Thyroid gland (tissue), 4 donors: ENCODE data around the gene PRKAA2. TPM values are rescaled to one million over a fixed set of nuclear protein-coding genes. Genes with fewer than 3 reads are reported as not detected.
A peak's percentile ranks its signal among the peaks of the same experiment; 100 is the strongest.

Source experiments
- DNase-seq, 2 donors: peaks; one replicate each; pipeline ENCODE4 v3.0.0-alpha.2; 2019
- H3K27ac ChIP-seq, 3 donors: fragments of 200-600 bp; sonication (generic); 1 replicate in 2 of 3; 2 replicates in 1 of 3; pipeline ENCODE4 v1.5.1; 2016 to 2019; ENCODE audit warnings: mild to moderate bottlenecking in 1 of 3, moderate library complexity in 1 of 3
- H3K27me3 ChIP-seq: fragments of 200-600 bp; sonication (generic); one replicate; pipeline ENCODE4 v1.5.1; 2019
- H3K36me3 ChIP-seq, 2 donors: fragments of 200-600 bp; sonication (generic); one replicate each; pipeline ENCODE4 v1.5.1; 2016 to 2019
- H3K4me1 ChIP-seq, 2 donors: fragments of 200-600 bp; sonication (generic); one replicate each; pipeline ENCODE4 v1.5.1; 2017 to 2019
- H3K4me3 ChIP-seq, 3 donors: fragments of 200-600 bp; sonication (generic); replicated peaks in 1 of 3; 1 replicate in 2 of 3; 2 replicates in 1 of 3; pipeline ENCODE4 v1.5.1; 2016; ENCODE audit warnings: mild to moderate bottlenecking in 1 of 3
- H3K9me3 ChIP-seq: fragments of 200-600 bp; sonication (generic); one replicate; pipeline ENCODE4 v1.5.1; 2017
- POLR2A ChIP-seq, 2 donors: fragments of 450-650 bp; IDR thresholded peaks; one replicate each; pipeline ENCODE4 v1.6.1; 2017; ENCODE audit warnings: antibody characterized with exemption in 2 of 2, mild to moderate bottlenecking in 2 of 2, moderate library complexity in 1 of 2
- WGBS, 2 donors: methylation state at CpG; one replicate each; pipeline ENCODE4 v1.1.5; 2017; 5-methylcytosine and 5-hydroxymethylcytosine counted together
- intact Hi-C: fragments of 100-400 bp; cut with DNase I; formaldehyde crosslinking; loops from one replicate; pipeline ENCODE4 v1.15.1; 2023
- total RNA-seq, 4 donors: library from RNA; depleted of rRNA; stranded (reverse); fragments of >200 nt; gene quantifications; one replicate each; pipeline ENCODE4 v1.2.3, GENCODE V29; 2016
- TF ChIP-seq, protein P1 (sequence below), 6 experiments: fragments of 200-600 bp in 3 of 6; fragments of 450-650 bp in 3 of 6; sonication (generic) in 3 of 6; IDR thresholded peaks; one replicate each; pipeline ENCODE4 v1.5.1; 2016 to 2019; ENCODE audit warnings: antibody characterized with exemption in 6 of 6, mild to moderate bottlenecking in 2 of 6, inconsistent platforms in 1 of 6, moderate library complexity in 1 of 6

PRKAA2 gene
- total RNA-seq, 4 donors from 2014 or later = 10.4 to 16.5 (median 14.3) TPM

DNA sequence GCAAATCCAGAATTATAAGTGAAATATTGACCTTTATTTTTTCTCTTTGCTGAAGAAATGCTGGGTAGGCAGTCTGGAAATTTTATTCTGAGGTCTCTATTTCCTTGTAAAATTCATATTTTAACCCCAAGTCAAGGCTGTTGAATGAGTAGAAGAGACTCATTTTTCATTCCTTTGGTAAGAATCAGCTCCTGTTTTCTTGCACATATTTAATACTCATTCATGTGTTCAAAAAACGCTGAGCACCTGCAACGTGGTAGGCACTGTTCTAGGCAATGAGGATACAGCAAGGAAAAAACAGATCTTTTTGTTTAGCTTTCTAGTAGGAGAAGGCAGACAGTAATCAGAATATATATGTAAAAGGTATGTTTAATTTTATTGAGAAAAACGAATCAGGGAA, 1.5 kb downstream of the PRKAA2 start:
- 32 to 50% methylated on average over 3 of the region's 3 CpGs for WGBS, 2 donors
- H3K27ac ChIP-seq = peak overlapping the region in 2 of 3 donors; percentile 52 to 64
- no peaks in the 10 kb centered on the region for H3K27me3 ChIP-seq
- peaks cover 10 to 19% of the 10 kb centered on the region in 2 donors for H3K4me1 ChIP-seq
- H3K4me3 ChIP-seq = no peak overlapping the region
- DNase-seq = no peak
- no peaks in the 10 kb centered on the region for H3K36me3 ChIP-seq
- intact Hi-C loops = no loop called here
- TF ChIP-seq, protein P1, sequence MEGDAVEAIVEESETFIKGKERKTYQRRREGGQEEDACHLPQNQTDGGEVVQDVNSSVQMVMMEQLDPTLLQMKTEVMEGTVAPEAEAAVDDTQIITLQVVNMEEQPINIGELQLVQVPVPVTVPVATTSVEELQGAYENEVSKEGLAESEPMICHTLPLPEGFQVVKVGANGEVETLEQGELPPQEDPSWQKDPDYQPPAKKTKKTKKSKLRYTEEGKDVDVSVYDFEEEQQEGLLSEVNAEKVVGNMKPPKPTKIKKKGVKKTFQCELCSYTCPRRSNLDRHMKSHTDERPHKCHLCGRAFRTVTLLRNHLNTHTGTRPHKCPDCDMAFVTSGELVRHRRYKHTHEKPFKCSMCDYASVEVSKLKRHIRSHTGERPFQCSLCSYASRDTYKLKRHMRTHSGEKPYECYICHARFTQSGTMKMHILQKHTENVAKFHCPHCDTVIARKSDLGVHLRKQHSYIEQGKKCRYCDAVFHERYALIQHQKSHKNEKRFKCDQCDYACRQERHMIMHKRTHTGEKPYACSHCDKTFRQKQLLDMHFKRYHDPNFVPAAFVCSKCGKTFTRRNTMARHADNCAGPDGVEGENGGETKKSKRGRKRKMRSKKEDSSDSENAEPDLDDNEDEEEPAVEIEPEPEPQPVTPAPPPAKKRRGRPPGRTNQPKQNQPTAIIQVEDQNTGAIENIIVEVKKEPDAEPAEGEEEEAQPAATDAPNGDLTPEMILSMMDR (IDR thresholded peaks at IDR 0.05) = no peak
- no peak for TF ChIP-seq POLR2A (IDR thresholded peaks at IDR 0.05)
- no peaks in the 10 kb centered on the region for H3K9me3 ChIP-seq

DNA sequence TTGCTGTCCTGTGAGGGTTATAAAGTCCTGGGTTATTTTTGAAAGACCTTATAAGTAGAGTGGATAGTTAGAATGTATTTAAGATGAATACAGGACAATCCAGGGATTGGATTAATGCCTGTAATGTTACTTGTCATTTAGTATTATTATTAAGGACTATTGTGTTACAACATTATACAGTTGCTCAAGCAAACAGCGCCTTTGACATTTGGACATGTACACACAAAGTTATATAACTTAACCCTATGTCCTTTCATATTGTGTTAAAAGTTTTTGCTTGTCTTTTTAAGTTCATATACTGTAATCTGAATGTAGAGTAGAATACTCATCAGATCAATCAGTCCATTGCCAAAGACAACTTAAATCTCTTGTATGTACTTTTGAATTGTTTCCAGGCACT, 2.0 kb downstream of the PRKAA2 start:
- TF ChIP-seq, protein P1 (IDR thresholded peaks at IDR 0.05) = no peak
- TF ChIP-seq POLR2A (IDR thresholded peaks at IDR 0.05) = no peak
- WGBS, 2 donors = 88 to 96% methylated on average over 1 of the region's 1 CpG
- Histone ChIP-seq H3K9me3 (no peaks in the 10 kb centered on the region), H3K4me1 (peaks cover 10 to 19% of the 10 kb centered on the region in 2 donors), H3K36me3 (no peaks in the 10 kb centered on the region), H3K27ac (peak overlapping the region in 1 of 3 donors; percentile 64), H3K27me3 (no peaks in the 10 kb centered on the region), H3K4me3 (no peak overlapping the region)
- no peak for DNase-seq
- intact Hi-C loops = no loop called here

DNA sequence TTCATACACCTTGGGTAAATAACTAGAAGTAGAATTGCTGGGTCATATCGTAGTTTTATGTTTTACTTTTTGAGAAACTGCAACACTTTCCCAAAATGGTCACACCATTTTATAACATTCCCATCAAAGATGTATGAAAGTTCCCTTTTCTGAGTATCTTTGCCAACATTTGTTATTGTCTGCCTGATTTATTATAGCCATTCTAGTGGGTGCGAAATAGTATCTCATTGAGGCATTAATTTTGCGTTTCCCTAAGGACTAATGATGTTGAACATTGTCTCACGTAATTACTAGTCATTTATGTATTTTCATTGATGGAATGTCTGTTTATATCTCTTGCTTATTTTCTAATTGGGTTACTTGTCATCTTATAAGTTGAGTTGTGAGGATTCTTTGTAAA, 3.4 kb downstream of the PRKAA2 start:
- DNase-seq = no peak
- Histone ChIP-seq H3K36me3 (no peaks in the 10 kb centered on the region), H3K27me3 (no peaks in the 10 kb centered on the region), H3K27ac (no peak overlapping the region), H3K9me3 (no peaks in the 10 kb centered on the region), H3K4me3 (no peak overlapping the region), H3K4me1 (peaks cover 10 to 19% of the 10 kb centered on the region in 2 donors)
- TF ChIP-seq, protein P1 (IDR thresholded peaks at IDR 0.05) = no peak
- no peak for TF ChIP-seq POLR2A (IDR thresholded peaks at IDR 0.05)
- intact Hi-C loops = no loop called here
- 70 to 85% methylated on average over 4 of the region's 4 CpGs for WGBS, 2 donors

DNA sequence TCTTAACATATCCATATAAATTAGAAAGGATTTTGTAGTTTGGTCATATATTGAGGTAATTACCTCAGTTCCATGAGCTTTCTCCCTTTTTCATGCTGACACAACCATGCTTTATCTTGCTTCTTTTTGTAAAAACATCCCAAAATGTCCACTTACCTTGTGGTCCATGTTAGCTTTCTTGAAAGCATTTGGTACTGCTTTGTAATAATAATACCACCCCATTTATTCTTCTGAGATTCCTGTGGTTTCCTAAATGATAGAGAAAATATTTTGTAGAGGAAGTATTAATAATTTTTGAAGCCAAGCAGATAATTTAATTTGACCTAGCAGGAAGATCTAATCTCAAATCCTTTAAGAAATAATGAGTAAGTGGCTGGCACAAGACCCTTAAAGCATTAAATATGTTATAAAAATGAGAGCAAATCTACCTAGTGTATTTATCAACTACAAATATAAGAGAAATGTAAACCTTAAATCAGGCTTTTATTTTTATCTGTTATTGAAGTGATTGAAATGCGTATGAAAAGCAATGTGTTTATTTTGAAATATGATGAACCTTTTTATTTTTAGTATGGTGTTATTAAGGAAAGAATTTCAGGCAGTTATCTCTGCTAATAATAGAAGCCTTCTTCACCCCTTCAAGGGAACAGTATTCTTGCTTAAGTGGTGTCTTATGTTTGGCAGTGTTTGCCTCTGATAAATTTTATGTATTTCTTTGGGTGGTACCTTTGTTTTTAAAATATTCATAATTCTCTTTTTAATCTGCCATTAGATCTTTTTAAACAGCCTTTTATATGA, 9.2 kb downstream of the PRKAA2 start:
- intact Hi-C loops = no loop called here
- no peaks in the 10 kb centered on the region for H3K36me3 ChIP-seq
- DNase-seq = no peak
- H3K4me1 ChIP-seq = no peaks in the 10 kb centered on the region
- no peak for TF ChIP-seq POLR2A (IDR thresholded peaks at IDR 0.05)
- TF ChIP-seq, protein P1 (IDR thresholded peaks at IDR 0.05) = no peak
- H3K4me3 ChIP-seq = no peak overlapping the region
- no peak overlapping the region for H3K27ac ChIP-seq
- H3K9me3 ChIP-seq = no peaks in the 10 kb centered on the region
- 76 to 80% methylated on average over 1 of the region's 1 CpG for whole genome bisulfite sequencing, 2 donors
- H3K27me3 ChIP-seq = no peaks in the 10 kb centered on the region

DNA sequence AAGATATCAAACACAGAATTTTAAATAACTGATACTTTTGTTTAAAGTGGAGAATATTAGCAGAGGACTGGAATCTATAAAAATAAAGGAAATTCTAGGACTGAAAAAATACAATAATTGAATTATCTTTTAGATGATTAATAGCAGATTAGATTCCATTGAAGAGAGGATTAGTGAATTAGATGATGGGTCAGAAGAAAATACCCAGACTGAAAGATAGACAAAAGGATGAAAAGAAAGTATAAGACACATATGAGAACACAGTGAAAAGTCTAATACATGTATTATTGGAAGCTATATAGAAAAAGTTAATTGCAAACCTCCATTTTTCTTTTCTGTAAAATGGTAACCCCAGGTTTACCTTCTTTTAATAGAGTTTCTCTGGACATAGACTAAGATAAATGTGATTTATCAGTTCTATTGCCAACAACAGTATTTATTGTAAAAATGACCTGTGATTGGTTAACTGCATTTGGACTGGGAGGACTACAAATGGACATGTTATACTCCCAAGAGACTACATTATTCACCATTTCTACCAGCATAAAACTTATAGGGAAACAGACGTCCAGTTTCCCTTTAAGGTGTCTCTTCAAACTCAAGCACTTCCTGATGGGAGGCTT, 11.0 kb downstream of the PRKAA2 start:
- 86 to 90% methylated on average over 1 of the region's 1 CpG for WGBS, 2 donors
- H3K36me3 ChIP-seq = no peaks in the 10 kb centered on the region
- no peak overlapping the region for H3K4me3 ChIP-seq
- no peaks in the 10 kb centered on the region for H3K9me3 ChIP-seq
- no peak overlapping the region for H3K27ac ChIP-seq
- intact Hi-C loops = no loop called here
- TF ChIP-seq, protein P1 (IDR thresholded peaks at IDR 0.05) = no peak
- no peak for TF ChIP-seq POLR2A (IDR thresholded peaks at IDR 0.05)
- no peak for DNase-seq
- no peaks in the 10 kb centered on the region for H3K4me1 ChIP-seq
- no peaks in the 10 kb centered on the region for H3K27me3 ChIP-seq
